Activated naive CD4-positive, alpha-beta T cell treated with anti-CD3 and anti-CD28 coated beads, Interleukin-2, amount 50 U/mL, for 16 hours (primary cell): Measurements from ENCODE around the gene TMEM184B.
"Not testable (repeated sequence)": the region's sequence is repeated elsewhere in the genome, so short reads cannot be mapped to it uniquely, and the experiment has no call there.

ENCODE experiments used
- DNase-seq: peaks from one replicate; pipeline ENCODE4 v3.0.0-alpha.2; 2020

The TMEM184B gene

DNA sequence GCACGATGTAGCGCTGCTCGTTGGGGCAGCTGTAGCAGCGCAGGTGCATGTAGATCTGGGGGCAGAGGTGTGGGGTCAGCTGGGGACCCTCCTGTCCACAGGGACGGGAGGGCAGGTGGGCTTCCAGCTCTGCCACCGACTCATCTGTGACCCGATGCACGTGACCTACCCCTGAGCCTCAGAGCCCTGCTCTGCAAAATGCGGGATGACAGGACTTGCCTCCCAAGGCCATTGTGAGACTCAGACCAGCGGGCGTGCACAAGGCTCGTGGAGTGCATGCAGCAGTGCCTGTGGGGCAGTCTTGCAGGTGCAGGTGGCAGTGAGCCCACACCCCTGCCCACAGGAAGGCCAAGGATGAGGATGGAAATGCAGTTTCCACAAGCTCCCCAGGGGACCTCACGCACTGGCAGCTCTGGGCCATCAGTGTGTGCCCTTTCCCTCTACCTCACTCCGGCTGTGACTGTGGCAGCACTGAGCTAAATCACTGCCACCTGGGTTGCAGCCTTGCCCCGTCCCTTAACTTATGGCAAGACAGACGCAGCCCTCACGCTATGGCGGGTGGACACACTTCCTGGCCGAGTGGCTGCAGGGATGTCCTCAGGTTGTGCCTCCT lies 26.7 kb downstream of the TMEM184B start:
- no peak for DNase-seq

DNA sequence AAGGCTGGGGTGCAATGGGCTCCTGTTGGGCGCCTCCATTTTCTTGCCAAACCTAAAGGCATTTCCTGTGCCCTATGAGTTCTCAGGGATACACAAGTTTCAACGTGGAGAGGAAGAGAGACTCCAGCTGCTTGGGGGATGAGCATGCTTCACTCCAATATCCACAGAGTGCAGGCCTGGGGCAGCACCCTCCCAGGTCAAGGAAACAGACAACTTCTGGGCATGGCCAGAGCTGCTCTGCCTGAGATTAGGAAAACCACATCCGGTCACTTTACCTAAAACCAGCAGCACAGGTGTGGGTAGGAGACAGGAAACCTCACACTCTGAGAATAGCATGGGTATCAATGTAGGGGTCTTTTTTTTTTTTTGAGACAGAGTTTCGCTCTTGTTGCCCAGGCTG lies 28.7 kb downstream of the TMEM184B start:
- DNase-seq = no peak

- no peak for DNase-seq
Observed at GRCh38 chr22:38243007-38243765, 29.6 kb downstream of the TMEM184B start.

DNA sequence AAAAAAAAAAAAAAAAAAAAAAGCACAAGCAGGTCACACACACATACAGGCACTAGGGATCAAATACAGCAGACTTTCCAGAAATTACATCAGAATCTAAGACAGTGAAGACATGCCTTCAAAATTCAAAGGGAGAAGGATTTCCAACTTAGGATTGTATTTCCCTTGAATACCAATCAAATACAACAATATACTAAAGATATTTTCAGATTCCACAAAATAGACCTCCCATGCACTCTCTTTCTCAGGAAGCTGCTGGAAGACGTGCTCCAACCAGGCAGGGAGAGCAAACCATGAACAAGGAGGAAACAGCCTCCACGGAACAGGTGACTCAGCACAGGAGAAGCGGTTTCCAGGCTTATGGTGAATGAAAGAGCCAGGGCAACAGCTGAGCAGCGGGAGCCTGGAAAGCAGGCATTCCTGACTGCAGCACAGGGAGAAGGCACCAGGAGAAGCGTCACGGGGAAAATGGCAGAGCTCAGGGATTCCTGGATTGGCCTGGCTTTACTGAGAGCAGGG lies 32.0 kb downstream of the TMEM184B start:
- no peak for DNase-seq

DNA sequence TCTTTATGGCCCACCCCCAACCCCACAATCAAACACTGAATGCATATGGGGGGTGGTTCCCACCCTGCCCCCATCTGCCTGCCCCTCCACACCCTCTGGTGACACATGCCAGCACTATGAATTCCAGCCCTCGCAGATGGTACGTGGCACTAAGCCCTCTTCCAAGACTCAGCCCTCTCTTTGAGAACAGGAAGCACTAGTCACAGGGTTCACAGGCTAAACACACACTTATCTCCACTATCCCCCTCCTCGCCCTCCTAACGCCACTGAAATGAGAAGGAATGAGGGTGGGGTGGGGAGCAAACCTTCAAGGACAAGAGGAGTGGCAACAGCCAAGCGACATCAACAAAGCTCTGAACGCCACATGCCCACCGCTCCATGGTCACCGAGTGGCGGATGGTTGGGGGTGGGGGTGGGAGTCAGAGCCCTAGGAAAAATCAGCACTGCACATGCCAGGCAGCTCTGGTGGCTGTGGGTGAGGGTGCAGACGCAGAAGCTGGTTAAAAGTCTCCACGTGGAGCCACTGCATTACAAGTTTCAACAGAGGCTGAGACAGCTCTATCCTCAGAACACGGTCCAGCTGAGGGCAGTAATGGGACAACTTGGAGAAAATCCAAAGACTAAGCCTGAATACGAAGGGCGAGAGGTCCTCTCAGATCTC lies 33.6 kb downstream of the TMEM184B start:
- no peak for DNase-seq

DNA sequence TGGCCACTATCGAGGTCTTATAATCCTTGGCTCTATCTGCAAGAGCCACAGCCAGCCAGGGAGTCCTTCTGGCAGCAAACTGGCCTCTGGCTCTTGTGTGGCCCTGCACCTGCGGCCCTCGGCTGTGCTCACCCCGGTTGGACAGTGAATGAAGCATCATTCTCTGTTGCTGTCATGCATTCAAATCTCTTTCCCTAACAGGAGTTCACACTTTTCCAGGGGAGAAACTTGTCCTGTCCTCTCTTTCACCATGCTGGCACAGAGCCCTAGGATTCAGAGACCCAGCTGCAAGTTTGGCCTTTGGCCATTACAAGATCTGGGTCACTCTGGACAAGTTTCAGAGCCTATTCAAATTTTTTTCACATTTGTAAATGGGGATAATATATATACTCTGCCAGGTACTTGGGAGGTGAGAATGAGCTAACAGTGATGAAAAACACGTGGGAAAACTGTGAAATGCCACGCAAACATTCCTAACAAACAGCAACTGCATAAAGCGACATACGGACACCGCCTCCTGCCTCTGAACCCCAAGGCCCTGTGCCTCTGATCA lies 34.2 kb downstream of the TMEM184B start:
- no peak for DNase-seq

DNA sequence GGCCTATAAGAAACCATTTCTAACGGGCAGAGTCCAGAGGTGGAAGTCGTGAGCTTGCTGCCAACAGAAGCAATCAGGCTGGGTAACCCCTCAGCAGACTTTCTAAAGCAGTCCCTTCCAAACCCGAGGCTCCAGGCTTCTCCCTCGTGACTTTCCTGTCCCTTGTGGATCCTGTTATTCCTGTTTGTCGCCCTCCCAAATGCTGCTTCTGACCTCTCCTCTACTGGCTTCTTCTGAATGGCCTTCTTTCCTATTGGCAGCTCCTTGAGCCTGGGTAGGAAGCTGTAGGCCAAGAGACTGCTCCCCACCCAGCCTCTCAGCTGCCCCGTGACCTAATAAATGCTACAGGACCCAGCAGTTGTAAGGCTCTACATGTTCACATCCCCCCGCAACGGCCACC lies 36.0 kb downstream of the TMEM184B start:
- DNase-seq = no peak

DNA sequence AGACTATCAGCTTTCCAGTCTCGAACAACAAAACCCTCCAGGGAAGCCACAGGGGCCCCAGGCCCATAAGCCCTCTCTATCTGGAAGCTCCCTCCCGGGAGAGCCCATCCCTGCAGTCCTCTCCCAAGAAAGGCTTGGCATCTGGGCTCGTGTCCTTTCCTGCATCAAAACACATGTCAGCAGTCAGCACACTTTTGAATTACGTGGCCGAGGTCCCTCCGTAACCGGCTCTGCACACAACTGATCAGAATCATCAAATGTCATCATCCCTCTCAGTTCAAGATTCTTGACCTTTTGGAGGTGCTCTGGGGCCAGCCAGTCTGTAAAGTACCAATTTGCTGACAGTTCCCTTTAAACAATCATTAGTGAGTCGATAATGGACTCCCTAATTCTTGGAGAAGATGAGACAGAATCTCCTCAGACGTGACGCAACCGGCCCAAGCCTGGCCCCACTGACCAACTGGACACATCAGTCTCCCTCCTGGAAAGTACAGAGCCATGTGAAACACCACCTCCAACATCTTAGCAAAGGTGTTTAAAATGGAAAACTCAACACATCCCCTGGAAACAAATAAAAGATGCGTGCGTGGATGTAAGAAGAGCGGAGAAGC lies 37.5 kb downstream of the TMEM184B start:
- DNase-seq = no peak

DNA sequence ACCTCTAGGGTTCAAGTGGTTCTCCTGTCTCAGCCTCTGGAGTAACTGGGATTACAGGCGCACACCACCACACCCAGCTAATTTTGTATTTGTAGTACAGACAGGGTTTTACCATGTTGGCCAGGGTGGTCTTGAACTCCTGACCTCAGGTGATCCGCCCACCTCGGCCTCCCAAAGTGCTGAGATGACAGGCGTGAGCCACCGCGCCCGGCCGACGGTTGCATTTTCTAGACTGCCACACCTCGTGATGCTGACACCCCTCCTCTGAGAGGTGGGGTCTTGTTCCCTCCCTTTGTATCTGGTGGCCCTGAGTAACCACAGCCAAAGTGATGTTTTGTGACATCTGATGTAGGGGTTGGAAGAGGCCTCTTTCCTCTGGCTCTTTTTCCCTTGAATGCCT lies 39.0 kb downstream of the TMEM184B start:
- DNase-seq = not testable (repeated sequence)

DNA sequence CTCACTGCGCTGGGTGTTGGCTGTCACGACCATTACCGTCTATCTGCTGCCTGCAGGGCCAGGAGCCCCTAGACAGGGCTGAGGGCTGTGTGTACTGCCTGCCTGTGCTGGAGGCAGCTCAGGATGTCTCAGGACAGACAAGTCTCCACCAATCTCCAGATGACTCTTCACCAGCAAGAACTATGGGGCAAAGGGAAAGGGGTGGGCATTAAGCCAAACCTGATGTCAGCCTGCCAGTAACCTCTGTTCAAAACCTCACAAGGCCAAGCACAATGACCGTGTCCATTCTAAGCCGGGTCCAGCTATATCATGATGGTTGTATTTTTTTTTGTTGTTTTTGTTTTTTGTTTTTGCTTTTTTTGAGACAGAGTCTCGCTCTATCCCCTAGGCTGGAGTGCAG lies 39.4 kb downstream of the TMEM184B start:
- DNase-seq = no peak

GRCh38 chr22:38232196-38232595 lies 40.6 kb downstream of the TMEM184B start:
- no peak for DNase-seq

DNA sequence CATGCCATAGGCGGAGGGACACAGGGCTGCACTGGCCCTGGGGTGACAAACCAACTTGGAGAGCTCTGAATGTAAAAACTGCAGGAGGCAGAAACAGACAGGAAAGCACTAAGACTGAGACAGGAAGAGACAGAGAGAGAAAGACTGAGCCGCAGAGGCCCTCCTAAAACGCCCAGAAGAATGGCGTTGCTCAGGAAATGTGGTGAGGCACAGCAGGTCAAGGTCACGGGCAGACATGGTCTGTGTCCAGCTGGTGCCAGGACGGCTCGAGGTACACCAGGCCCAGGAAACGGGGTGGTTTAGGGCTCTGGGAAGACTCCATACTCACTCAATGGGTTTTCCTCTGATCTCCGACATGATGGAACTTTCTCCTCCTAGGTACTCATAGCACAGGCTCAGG lies 41.9 kb downstream of the TMEM184B start:
- DNase-seq = no peak

DNA sequence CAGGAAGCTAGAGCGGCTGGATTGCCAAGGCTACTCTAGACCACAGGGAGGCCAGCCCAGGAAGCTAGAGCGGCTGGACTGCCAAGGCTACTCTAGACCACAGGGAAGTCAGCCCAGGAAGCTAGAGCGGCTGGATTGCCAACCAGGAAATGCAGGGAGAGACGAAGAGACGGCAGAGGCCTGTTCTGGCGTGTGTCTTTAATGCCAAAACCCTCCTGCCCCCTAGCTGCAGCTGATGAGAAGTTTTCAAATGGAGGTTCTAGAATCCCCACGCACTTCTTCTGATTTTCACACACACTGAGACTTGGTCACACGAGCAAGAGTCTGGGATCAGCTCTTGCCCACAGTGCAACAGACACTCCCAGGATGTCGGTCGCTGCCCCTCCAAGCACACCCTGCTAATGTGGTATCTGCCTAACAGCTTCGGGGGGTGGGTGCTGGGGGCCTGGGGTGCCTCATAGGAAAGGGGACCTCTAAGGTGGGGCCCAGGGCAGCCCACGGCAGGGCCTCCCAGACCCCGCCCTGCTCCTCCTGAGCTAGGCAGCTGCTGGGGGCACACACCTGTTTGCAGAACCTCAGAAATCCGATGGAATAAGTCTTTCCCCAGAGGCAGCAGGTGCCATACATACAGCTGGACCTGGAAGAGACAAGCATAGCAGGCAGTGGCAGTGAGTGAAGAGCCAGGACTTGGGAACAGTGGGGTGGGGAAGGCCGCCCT lies 42.5 kb downstream of the TMEM184B start:
- DNase-seq = peak; percentile 35

GRCh38 chr22:38228873-38229740 lies 43.7 kb downstream of the TMEM184B start:
- no peak for DNase-seq

GRCh38 chr22:38228326-38228872 lies 44.4 kb downstream of the TMEM184B start:
- DNase-seq = no peak

DNA sequence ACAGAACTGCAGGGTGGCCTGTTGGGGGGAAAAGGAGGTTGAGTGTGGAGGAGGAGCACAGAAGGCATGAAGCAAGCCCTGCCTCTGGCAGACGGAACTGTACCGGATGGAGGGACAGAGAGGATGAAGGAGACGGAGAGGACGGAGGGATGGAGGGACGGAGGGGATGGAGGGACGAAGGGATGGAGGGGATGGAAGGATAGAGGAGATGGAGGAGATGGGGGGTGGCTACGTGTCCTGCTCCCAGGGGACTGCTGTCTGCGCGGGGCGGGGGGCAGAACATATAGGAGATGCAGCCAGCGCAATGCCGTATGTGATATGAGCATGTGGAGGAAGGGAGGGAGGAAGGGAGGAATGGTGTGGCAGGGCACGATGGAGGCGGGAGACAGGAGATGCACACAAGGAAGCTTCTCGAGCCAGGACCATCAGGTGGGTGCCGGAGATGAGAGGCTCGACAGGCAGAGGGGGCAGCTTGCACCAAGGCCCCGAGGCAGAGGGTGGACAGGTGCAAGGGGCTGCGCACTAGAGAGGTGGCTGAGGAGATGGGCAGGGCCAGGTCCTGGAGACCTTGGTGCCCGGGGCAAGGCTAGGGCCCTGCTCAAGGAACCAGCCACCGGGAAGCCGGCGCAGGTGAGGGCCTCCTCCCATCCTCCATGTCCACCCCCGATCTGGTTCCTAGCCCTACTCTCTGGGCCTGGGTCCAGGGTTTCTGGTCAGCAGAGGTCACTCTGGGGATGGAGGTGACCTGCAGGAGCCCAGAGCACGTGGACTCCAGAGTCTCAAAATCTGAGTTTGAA lies 45.8 kb downstream of the TMEM184B start:
- DNase-seq = no peak

- no peak for DNase-seq
Observed at GRCh38 chr22:38223289-38223960, 49.4 kb downstream of the TMEM184B start.

GRCh38 chr22:38222797-38223119 lies 50.1 kb downstream of the TMEM184B start:
- no peak for DNase-seq

- no peak for DNase-seq
Observed at GRCh38 chr22:38221908-38222796, 50.7 kb downstream of the TMEM184B start.
